ENCODE data around the gene USP15.

DNA sequence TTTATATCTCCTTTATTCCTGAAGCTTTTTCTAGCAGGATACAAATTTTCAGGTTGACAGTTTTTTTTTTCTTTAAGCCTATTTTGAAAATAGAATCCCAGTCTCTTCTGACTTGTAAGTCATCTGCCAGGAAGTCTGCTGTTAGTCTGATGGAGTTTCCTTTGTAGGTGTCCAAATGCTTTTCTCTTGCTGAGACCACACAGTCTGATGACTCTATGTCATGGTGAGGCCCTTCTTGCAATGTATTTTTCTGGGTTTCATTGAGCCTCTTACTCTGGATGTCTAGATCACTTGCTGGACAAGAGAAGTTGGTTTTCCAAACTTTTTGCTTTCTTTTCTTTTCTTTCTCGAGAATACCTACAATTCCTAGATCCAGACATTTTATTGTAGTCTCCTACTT is 30.6 kb downstream of the USP15 start:
- TF ChIP-seq EGR1 (IDR thresholded peaks at IDR 0.05) = no peak
- TF ChIP-seq FOXM1 (IDR thresholded peaks at IDR 0.05; ENCODE audit: borderline replicate concordance, low read depth) = no peak
- no peak for TF ChIP-seq TEAD4 (IDR thresholded peaks at IDR 0.05)
- no peak for TF ChIP-seq TAF1 (IDR thresholded peaks at IDR 0.05; ENCODE audit: low read depth)
- TF ChIP-seq RAD21 (IDR thresholded peaks at IDR 0.05; ENCODE audit: low read depth) = no peak
- TF ChIP-seq CEBPB (IDR thresholded peaks at IDR 0.05) = no peak
- TF ChIP-seq, protein P1, sequence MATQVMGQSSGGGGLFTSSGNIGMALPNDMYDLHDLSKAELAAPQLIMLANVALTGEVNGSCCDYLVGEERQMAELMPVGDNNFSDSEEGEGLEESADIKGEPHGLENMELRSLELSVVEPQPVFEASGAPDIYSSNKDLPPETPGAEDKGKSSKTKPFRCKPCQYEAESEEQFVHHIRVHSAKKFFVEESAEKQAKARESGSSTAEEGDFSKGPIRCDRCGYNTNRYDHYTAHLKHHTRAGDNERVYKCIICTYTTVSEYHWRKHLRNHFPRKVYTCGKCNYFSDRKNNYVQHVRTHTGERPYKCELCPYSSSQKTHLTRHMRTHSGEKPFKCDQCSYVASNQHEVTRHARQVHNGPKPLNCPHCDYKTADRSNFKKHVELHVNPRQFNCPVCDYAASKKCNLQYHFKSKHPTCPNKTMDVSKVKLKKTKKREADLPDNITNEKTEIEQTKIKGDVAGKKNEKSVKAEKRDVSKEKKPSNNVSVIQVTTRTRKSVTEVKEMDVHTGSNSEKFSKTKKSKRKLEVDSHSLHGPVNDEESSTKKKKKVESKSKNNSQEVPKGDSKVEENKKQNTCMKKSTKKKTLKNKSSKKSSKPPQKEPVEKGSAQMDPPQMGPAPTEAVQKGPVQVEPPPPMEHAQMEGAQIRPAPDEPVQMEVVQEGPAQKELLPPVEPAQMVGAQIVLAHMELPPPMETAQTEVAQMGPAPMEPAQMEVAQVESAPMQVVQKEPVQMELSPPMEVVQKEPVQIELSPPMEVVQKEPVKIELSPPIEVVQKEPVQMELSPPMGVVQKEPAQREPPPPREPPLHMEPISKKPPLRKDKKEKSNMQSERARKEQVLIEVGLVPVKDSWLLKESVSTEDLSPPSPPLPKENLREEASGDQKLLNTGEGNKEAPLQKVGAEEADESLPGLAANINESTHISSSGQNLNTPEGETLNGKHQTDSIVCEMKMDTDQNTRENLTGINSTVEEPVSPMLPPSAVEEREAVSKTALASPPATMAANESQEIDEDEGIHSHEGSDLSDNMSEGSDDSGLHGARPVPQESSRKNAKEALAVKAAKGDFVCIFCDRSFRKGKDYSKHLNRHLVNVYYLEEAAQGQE (IDR thresholded peaks at IDR 0.05; ENCODE audit: low read depth) = no peak
